Tibial nerve (tissue), 4 donors: ENCODE measurements around the gene RCAN2. TPM values are rescaled to one million over a fixed set of nuclear protein-coding genes. Genes with fewer than 3 reads are reported as not detected.

Source experiments
- DNase-seq, 2 donors: peaks; one replicate each; pipeline ENCODE4 v3.0.0-alpha.2; 2019; ENCODE audit warnings: low spot score in 2 of 2
- H3K27ac ChIP-seq, 4 donors: fragments of 200-600 bp; sonication (generic) in 3 of 4; one replicate each; pipeline ENCODE4 v1.5.1; 2017 to 2019; ENCODE audit warnings: mild to moderate bottlenecking in 1 of 4
- H3K27me3 ChIP-seq, 2 donors: fragments of 200-600 bp; sonication (generic) in 1 of 2; one replicate each; pipeline versions ENCODE4 v1.5.1 to v1.6.0; 2017 to 2019
- H3K36me3 ChIP-seq, 3 donors: fragments of 200-600 bp; sonication (generic); one replicate each; pipeline ENCODE4 v1.5.1; 2018 to 2019
- H3K4me1 ChIP-seq, 4 donors: fragments of 200-600 bp; sonication (generic) in 3 of 4; one replicate each; pipeline ENCODE4 v1.5.1; 2017 to 2019
- H3K4me3 ChIP-seq, 4 donors: fragments of 200-600 bp; sonication (generic) in 3 of 4; one replicate each; pipeline ENCODE4 v1.5.1; 2017 to 2019; ENCODE audit warnings: mild to moderate bottlenecking in 1 of 4, moderate library complexity in 1 of 4
- H3K9me3 ChIP-seq, 4 donors: fragments of 200-600 bp; sonication (generic) in 3 of 4; one replicate each; pipeline ENCODE4 v1.5.1; 2017 to 2019
- EP300 ChIP-seq, 2 donors: sonication (generic); formaldehyde crosslinking; IDR thresholded peaks; one replicate each; pipeline ENCODE4 v1.6.1; 2017; ENCODE audit warnings: antibody characterized with exemption in 2 of 2, mild to moderate bottlenecking in 1 of 2
- POLR2A ChIP-seq, 2 donors: fragments of 450-650 bp; IDR thresholded peaks; one replicate each; pipeline ENCODE4 v1.6.1; 2017; ENCODE audit warnings: antibody characterized with exemption in 2 of 2, mild to moderate bottlenecking in 2 of 2, moderate library complexity in 2 of 2
- WGBS, 2 donors: methylation state at CpG; one replicate each; pipeline ENCODE4 v1.1.5; 2018; 5-methylcytosine and 5-hydroxymethylcytosine counted together
- total RNA-seq, 4 donors: library from RNA; depleted of rRNA; stranded (reverse); fragments of >200 nt; gene quantifications; one replicate each; pipeline ENCODE4 v1.1.0, GENCODE V29; 2016
- TF ChIP-seq, protein P1 (sequence below), 5 experiments: fragments of 200-600 bp in 3 of 5; fragments of 450-650 bp in 2 of 5; sonication (generic) in 3 of 5; IDR thresholded peaks; one replicate each; pipeline ENCODE4 v1.5.1; 2016 to 2019; ENCODE audit warnings: antibody characterized with exemption in 5 of 5, mild to moderate bottlenecking in 3 of 5, moderate library complexity in 2 of 5

The RCAN2 gene
- total RNA-seq, 4 donors from 2014 or later: 6.6 to 19.4 (median 15.0) TPM

DNA sequence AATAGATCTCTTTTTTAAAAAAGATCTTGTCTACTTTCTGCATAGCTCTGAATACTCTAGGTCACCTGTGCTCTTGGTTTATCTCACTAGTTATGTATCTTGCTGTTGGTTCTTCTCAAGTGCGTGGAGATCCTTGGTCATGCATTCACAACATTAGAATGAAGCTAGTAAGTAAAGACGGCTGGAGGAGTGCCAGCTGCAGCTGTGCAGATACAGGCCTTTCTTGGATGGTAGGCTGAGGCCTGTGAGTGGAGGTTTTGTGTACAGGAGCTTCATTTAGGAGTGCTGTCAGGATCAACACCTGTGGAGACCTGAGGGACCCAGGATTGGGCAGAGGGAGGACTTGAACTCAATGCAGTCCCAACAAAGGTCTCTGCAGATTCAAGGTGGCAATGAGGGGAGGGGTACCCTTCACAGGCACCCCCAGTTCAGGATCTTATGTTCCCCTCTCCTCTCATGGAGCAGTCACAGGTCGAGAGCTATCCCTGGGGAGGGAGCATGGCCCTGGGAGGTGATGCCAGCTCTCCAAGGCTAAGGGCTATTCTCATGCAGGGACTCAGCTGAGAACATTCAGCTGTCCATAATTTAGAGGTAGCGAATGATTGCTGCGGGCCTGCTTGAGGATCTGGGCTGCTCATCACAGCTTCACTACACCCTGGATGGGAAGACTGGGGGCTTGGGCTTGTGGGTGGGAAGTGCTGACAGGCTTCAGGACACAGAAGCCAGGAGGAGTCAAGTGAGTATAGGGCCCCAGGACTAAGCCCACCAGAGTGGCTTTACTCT lies 221.6 kb downstream of the RCAN2 start:
- Histone ChIP-seq H3K4me1 (no peaks in the 10 kb centered on the region), H3K27ac (no peak overlapping the region), H3K27me3 (no peaks in the 10 kb centered on the region), H3K36me3 (no peaks in the 10 kb centered on the region), H3K9me3 (no peaks in the 10 kb centered on the region), H3K4me3 (no peak overlapping the region)
- DNase-seq: no peak
- 80 to 92% methylated on average over 5 of the region's 5 CpGs for WGBS, 2 donors
- TF ChIP-seq, protein P1, sequence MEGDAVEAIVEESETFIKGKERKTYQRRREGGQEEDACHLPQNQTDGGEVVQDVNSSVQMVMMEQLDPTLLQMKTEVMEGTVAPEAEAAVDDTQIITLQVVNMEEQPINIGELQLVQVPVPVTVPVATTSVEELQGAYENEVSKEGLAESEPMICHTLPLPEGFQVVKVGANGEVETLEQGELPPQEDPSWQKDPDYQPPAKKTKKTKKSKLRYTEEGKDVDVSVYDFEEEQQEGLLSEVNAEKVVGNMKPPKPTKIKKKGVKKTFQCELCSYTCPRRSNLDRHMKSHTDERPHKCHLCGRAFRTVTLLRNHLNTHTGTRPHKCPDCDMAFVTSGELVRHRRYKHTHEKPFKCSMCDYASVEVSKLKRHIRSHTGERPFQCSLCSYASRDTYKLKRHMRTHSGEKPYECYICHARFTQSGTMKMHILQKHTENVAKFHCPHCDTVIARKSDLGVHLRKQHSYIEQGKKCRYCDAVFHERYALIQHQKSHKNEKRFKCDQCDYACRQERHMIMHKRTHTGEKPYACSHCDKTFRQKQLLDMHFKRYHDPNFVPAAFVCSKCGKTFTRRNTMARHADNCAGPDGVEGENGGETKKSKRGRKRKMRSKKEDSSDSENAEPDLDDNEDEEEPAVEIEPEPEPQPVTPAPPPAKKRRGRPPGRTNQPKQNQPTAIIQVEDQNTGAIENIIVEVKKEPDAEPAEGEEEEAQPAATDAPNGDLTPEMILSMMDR (IDR thresholded peaks at IDR 0.05): no peak
- TF ChIP-seq POLR2A (IDR thresholded peaks at IDR 0.05) (no peak), EP300 (IDR thresholded peaks at IDR 0.05) (no peak)

DNA sequence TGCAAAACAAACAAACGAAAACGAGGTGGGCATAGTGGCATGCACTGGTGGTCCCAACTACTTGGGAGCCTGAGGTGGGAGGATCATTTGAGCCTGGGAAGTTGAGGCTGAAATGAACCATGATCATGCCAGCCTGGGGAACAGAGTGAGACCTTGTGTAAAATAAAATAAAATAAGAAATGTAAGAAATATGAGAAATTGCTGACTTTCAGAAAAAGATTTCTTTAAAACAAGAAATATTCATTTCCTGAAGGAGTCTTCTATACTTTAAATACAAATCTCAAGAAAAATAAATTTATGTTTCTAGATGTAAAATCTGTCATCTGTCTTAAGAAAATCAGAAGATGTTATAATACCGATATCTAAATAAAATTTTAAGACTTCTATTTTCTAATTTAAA lies 223.7 kb downstream of the RCAN2 start:
- no peak overlapping the region for H3K27ac ChIP-seq
- no peak for TF ChIP-seq EP300 (IDR thresholded peaks at IDR 0.05)
- TF ChIP-seq, protein P1 (IDR thresholded peaks at IDR 0.05): no peak
- TF ChIP-seq POLR2A (IDR thresholded peaks at IDR 0.05): no peak
- H3K4me3 ChIP-seq: no peak overlapping the region
- WGBS, 2 donors: 86 to 94% methylated on average over 3 of the region's 3 CpGs
- no peaks in the 10 kb centered on the region for H3K9me3 ChIP-seq
- H3K4me1 ChIP-seq: peaks cover 0 to 9% (median 0%) of the 10 kb centered on the region in 4 donors
- no peaks in the 10 kb centered on the region for H3K27me3 ChIP-seq
- DNase-seq: no peak
- H3K36me3 ChIP-seq: no peaks in the 10 kb centered on the region

DNA sequence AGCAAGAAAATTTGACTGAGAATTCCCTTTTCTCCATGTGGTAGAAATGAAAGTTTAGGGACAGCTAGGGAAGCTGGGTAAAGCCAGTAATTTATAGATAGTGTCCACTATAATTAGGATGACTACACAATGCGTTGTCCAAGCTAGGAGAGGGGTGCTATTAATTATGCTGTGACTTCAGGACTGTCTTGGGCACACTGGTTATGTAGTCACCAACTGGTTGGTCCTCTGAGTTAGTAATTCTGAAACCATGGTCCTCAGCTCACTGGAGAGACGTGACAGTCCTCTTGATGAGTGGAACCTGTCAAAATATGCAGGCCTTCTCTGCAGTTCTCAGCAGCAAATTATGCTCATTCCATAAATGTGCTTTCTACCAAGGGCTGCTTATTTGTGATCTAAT lies 225.9 kb downstream of the RCAN2 start:
- Histone ChIP-seq H3K4me3 (no peak overlapping the region), H3K36me3 (no peaks in the 10 kb centered on the region), H3K4me1 (peaks cover 0 to 9% (median 0%) of the 10 kb centered on the region in 4 donors), H3K27ac (no peak overlapping the region), H3K9me3 (no peaks in the 10 kb centered on the region), H3K27me3 (no peaks in the 10 kb centered on the region)
- TF ChIP-seq POLR2A (IDR thresholded peaks at IDR 0.05) (no peak), EP300 (IDR thresholded peaks at IDR 0.05) (no peak)
- TF ChIP-seq, protein P1 (IDR thresholded peaks at IDR 0.05): no peak
- 93 to 98% methylated on average over 2 of the region's 2 CpGs for WGBS, 2 donors
- DNase-seq: no peak

DNA sequence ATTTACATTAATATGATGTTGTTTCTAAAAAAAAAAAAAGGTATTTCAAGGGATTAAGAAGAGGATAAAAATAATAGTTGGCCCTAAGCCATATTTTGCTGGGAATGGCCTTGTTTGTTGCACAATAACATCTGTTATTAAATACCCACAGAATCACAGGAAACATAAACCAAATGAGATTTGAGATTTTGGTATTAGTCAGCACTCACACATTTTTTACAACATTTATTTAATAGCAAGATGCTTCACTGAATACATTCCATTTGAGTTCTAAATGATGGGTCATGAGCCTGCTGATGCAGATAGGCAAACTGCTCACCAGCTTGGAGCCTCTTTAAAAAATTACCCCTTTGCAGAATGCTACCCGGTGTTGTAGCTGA lies 227.6 kb downstream of the RCAN2 start:
- Histone ChIP-seq H3K36me3 (no peaks in the 10 kb centered on the region), H3K4me3 (no peak overlapping the region), H3K27me3 (no peaks in the 10 kb centered on the region), H3K9me3 (no peaks in the 10 kb centered on the region), H3K27ac (no peak overlapping the region), H3K4me1 (peaks cover 0 to 9% (median 0%) of the 10 kb centered on the region in 4 donors)
- DNase-seq: no peak
- WGBS, 2 donors: 41 to 66% methylated on average over 1 of the region's 1 CpG
- TF ChIP-seq, protein P1 (IDR thresholded peaks at IDR 0.05): no peak
- TF ChIP-seq EP300 (IDR thresholded peaks at IDR 0.05) (no peak), POLR2A (IDR thresholded peaks at IDR 0.05) (no peak)

DNA sequence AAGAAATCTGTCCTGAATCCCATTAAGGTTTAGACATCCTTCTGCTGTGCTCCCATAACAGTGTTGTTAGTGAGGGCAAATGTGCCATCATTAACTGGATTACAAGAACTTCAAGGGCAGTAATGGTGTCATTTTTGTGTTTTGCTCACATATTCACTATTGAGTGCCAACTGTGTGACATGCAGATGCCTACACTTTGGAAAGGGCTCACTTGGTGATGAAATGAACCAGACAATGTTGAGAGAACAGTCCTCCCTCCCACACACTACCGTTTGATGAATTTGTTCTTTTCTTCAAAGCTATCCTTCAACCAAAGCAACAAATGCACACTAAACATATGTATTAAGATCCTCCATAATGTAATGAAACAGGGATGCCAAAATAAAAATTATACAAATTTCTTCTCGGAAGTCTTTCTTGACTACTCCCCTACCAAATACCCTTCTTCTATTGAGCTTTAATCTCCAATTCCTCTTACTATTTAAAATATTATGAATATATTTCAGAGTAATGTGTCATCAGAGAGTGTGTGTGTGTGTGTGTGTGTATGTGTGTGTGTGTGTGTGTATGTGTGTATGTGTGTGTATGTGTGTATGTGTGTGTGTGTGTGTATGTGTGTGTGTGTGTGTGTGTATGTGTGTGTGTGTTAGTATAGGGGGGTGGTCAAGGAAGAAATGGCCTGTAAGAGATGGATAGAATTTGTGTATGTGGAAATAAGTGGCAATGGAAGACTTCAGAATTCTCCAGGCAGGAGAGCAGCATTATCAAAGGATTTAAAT lies 228.1 kb downstream of the RCAN2 start:
- Histone ChIP-seq H3K36me3 (no peaks in the 10 kb centered on the region), H3K27ac (no peak overlapping the region), H3K4me3 (no peak overlapping the region), H3K4me1 (peaks cover 0 to 9% (median 0%) of the 10 kb centered on the region in 4 donors), H3K9me3 (no peaks in the 10 kb centered on the region), H3K27me3 (no peaks in the 10 kb centered on the region)
- WGBS, 2 donors: 71 to 73% methylated on average over 2 of the region's 2 CpGs
- DNase-seq: no peak
- TF ChIP-seq POLR2A (IDR thresholded peaks at IDR 0.05) (no peak), EP300 (IDR thresholded peaks at IDR 0.05) (no peak)
- TF ChIP-seq, protein P1 (IDR thresholded peaks at IDR 0.05): no peak
